ENCODE results near the gene GNAT1.

DNA sequence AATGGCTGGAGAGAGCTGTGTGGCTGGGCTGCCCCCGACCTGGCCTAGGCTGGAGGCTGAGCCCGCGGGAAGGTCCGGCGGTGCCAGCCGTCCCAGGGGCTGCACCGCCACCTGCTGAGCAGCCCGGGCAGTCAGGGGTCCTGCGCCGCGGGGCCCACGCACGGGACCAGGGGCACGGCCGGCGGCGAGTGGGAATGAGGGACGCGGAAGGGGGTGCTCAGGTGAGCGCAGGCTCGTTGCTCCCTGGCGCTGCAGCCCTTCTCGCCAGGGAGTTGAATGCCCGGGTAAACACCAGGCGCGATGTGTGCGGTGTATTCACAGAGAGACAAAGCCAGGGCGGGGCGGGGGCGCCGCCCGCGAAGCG, 37.0 kb upstream of the GNAT1 start:
- TF ChIP-seq, protein P1, sequence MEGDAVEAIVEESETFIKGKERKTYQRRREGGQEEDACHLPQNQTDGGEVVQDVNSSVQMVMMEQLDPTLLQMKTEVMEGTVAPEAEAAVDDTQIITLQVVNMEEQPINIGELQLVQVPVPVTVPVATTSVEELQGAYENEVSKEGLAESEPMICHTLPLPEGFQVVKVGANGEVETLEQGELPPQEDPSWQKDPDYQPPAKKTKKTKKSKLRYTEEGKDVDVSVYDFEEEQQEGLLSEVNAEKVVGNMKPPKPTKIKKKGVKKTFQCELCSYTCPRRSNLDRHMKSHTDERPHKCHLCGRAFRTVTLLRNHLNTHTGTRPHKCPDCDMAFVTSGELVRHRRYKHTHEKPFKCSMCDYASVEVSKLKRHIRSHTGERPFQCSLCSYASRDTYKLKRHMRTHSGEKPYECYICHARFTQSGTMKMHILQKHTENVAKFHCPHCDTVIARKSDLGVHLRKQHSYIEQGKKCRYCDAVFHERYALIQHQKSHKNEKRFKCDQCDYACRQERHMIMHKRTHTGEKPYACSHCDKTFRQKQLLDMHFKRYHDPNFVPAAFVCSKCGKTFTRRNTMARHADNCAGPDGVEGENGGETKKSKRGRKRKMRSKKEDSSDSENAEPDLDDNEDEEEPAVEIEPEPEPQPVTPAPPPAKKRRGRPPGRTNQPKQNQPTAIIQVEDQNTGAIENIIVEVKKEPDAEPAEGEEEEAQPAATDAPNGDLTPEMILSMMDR (IDR thresholded peaks at IDR 0.05; ENCODE audit: insufficient read depth, low read length, poor library complexity, severe bottlenecking) = no peak
- no peak for TF ChIP-seq EZH2phosphoT487 (conservative IDR thresholded peaks at IDR 0.05; ENCODE audit: low read length)

Data from SU-DHL-6 (cell line).